Mesendoderm (in vitro differentiated cells): ENCODE measurements around the gene PRR36.
"Not testable (repeated sequence)": the region's sequence is repeated elsewhere in the genome, so short reads cannot be mapped to it uniquely, and the experiment has no call there.

Experiments used
- DNase-seq: peaks from one replicate; pipeline ENCODE4 v3.0.0; 2013
- H2AK5ac ChIP-seq: 2 replicates; pipeline ENCODE4 v1.6.1; 2013; ENCODE audit warnings: low read length, inconsistent platforms
- H2BK120ac ChIP-seq: 2 replicates; pipeline ENCODE4 v1.6.1; 2013; ENCODE audit warnings: low read depth, mild to moderate bottlenecking, low read length, moderate library complexity, mixed read lengths
- H2BK15ac ChIP-seq: replicated peaks from 2 replicates; pipeline ENCODE4 v1.6.1; 2013; ENCODE audit warnings: low read depth, mild to moderate bottlenecking, moderate library complexity
- H2BK5ac ChIP-seq: 2 replicates; pipeline ENCODE4 v1.6.1; 2013; ENCODE audit warnings: low read length, inconsistent platforms
- H3K18ac ChIP-seq: 2 replicates; pipeline ENCODE4 v1.6.1; 2013; ENCODE audit warnings: mild to moderate bottlenecking, low read length, mixed read lengths
- H3K23ac ChIP-seq: one replicate; pipeline ENCODE4 v1.6.1; 2013; ENCODE audit warnings: low read length
- H3K27ac ChIP-seq: 2 replicates; pipeline ENCODE4 v1.5.1; 2013; ENCODE audit warnings: low read depth, mild to moderate bottlenecking, inconsistent platforms, low read length, moderate library complexity
- H3K27me3 ChIP-seq: 2 replicates; pipeline ENCODE4 v1.6.1; 2013; ENCODE audit warnings: low read length, control low read depth, mild to moderate bottlenecking, inconsistent platforms; ENCODE audit not compliant: insufficient read depth, poor library complexity
- H3K36me3 ChIP-seq: 2 replicates; pipeline ENCODE4 v1.6.1; 2013; ENCODE audit warnings: low read length, inconsistent platforms; ENCODE audit not compliant: control insufficient read depth, insufficient read depth
- H3K4ac ChIP-seq: one replicate; pipeline ENCODE4 v1.6.1; 2013; ENCODE audit warnings: low read depth, mild to moderate bottlenecking, low read length, moderate library complexity
- H3K4me1 ChIP-seq: 2 replicates; pipeline ENCODE4 v1.6.1; 2013; ENCODE audit warnings: low read depth, low read length, inconsistent platforms; ENCODE audit not compliant: control insufficient read depth
- H3K4me2 ChIP-seq: 2 replicates; pipeline ENCODE4 v1.6.1; 2013; ENCODE audit warnings: low read length
- H3K4me3 ChIP-seq: 2 replicates; pipeline ENCODE4 v1.5.1; 2013; ENCODE audit warnings: mild to moderate bottlenecking, low read length
- H3K56ac ChIP-seq: one replicate; pipeline ENCODE4 v1.6.1; 2013; ENCODE audit warnings: low read length
- H3K79me1 ChIP-seq: 2 replicates; pipeline ENCODE4 v1.6.1; 2013; ENCODE audit warnings: low read length, inconsistent platforms
- H3K79me2 ChIP-seq: 2 replicates; pipeline ENCODE4 v1.6.1; 2013; ENCODE audit warnings: mild to moderate bottlenecking, low read length; ENCODE audit not compliant: control insufficient read depth, insufficient read depth
- H3K9ac ChIP-seq: 2 replicates; pipeline ENCODE4 v1.6.1; 2013; ENCODE audit warnings: low read length, inconsistent platforms
- H4K5ac ChIP-seq: one replicate; pipeline ENCODE4 v1.6.1; 2013; ENCODE audit warnings: low read length
- H4K8ac ChIP-seq: one replicate; pipeline ENCODE4 v1.6.1; 2013; ENCODE audit warnings: low read depth, mild to moderate bottlenecking, control low read depth, low read length, moderate library complexity
- WGBS: extraction: QIAGEN DNeasy Blood & Tissue Kit; methylation state at CpG from one replicate; pipeline ENCODE4 v1.1.7; 2013; ENCODE audit warnings: low lambda C conversion rate, missing lambda C conversion rate; ENCODE audit not compliant: insufficient coverage; ENCODE audit errors: extremely low coverage; 5-methylcytosine and 5-hydroxymethylcytosine counted together

Gene PRR36

GRCh38 chr19:7920519-7921301 is 46.5 kb upstream of the PRR36 start:
- no peaks in the 10 kb centered on the region for H3K79me2 ChIP-seq

GRCh38 chr19:7919610-7920518 is 45.7 kb upstream of the PRR36 start, which contains the start of gene SNAPC2:
TSS of gene SNAPC2 (plus strand) at chr19:7920338. CDS start at chr19:7920367, 29 bp downstream.
- Histone ChIP-seq H3K27ac (peak within 1 kb of the TSS; percentile 90), H3K79me1 (no peaks in the 10 kb centered on the region), H3K27me3 (peaks cover 19% of the 10 kb centered on the region), H3K4me3 (peak within 1 kb of the TSS; percentile 84), H3K4me1 (peaks cover 2% of the 10 kb centered on the region), H3K79me2 (no peaks in the 10 kb centered on the region), H4K8ac (no peak within 1 kb of the TSS), H2BK5ac (no peak within 1 kb of the TSS), H2BK15ac (no peak within 1 kb of the TSS), H3K36me3 (no peaks in the 10 kb centered on the region), H2BK120ac (no peak within 1 kb of the TSS), H3K56ac (peak within 1 kb of the TSS; percentile 95), H3K18ac (peak within 1 kb of the TSS; percentile 44), H3K9ac (peak within 1 kb of the TSS; percentile 91), H2AK5ac (no peak within 1 kb of the TSS), H3K4me2 (peak within 1 kb of the TSS; percentile 72), H3K23ac (no peak within 1 kb of the TSS), H4K5ac (no peak within 1 kb of the TSS), H3K4ac (peak within 1 kb of the TSS; percentile 44)
- no CpG with 5 or more reads among the region's 62 CpGs for WGBS
- DNase-seq: peak; percentile 96

More at GRCh38 chr19:7920519-7921301, 46.5 kb upstream of the PRR36 start:
- H3K18ac ChIP-seq: peak overlapping the region; percentile 44
- peak overlapping the region; percentile 90 for H3K27ac ChIP-seq
- no peak overlapping the region for H2BK15ac ChIP-seq
- no peak overlapping the region for H2BK120ac ChIP-seq
- H4K8ac ChIP-seq: no peak overlapping the region
- H2BK5ac ChIP-seq: no peak overlapping the region
- H4K5ac ChIP-seq: no peak overlapping the region
- no peak overlapping the region for H2AK5ac ChIP-seq
- H3K36me3 ChIP-seq: no peaks in the 10 kb centered on the region
- DNase-seq: peak; percentile 95
- no peaks in the 10 kb centered on the region for H3K79me1 ChIP-seq
- H3K27me3 ChIP-seq: peaks cover 15% of the 10 kb centered on the region
- peaks cover 2% of the 10 kb centered on the region for H3K4me1 ChIP-seq
- peak overlapping the region; percentile 95 for H3K56ac ChIP-seq
- H3K4me3 ChIP-seq: peak overlapping the region; percentile 84
- H3K4ac ChIP-seq: peak overlapping the region; percentile 44
- H3K4me2 ChIP-seq: peak overlapping the region; percentile 43
- H3K9ac ChIP-seq: peak overlapping the region; percentile 91
- WGBS: no CpG with 5 or more reads among the region's 62 CpGs
- no peak overlapping the region for H3K23ac ChIP-seq

- H2AK5ac ChIP-seq: no peak overlapping the region
- no peak overlapping the region for H2BK15ac ChIP-seq
- no peaks in the 10 kb centered on the region for H3K79me2 ChIP-seq
- no peak overlapping the region for H3K23ac ChIP-seq
- H2BK5ac ChIP-seq: no peak overlapping the region
- no peak overlapping the region for H3K4me2 ChIP-seq
- no peak overlapping the region for H4K5ac ChIP-seq
- H3K4me3 ChIP-seq: no peak overlapping the region
- no peaks in the 10 kb centered on the region for H3K79me1 ChIP-seq
- no peak overlapping the region for H3K4ac ChIP-seq
- H2BK120ac ChIP-seq: no peak overlapping the region
- no peak for DNase-seq
- H3K27me3 ChIP-seq: peaks cover 19% of the 10 kb centered on the region
- H3K56ac ChIP-seq: no peak overlapping the region
- no peaks in the 10 kb centered on the region for H3K36me3 ChIP-seq
- H3K18ac ChIP-seq: no peak overlapping the region
- H4K8ac ChIP-seq: no peak overlapping the region
- H3K27ac ChIP-seq: no peak overlapping the region
- no peak overlapping the region for H3K9ac ChIP-seq
- WGBS: no CpG with 5 or more reads among the region's 42 CpGs
- H3K4me1 ChIP-seq: peaks cover 2% of the 10 kb centered on the region
Measured at GRCh38 chr19:7918615-7919421, 44.6 kb upstream of the PRR36 start.

- DNase-seq, H3K36me3 ChIP-seq, H3K4ac ChIP-seq, H3K23ac ChIP-seq, H3K18ac ChIP-seq, H2AK5ac ChIP-seq, H2BK120ac ChIP-seq, H4K5ac ChIP-seq, H3K4me3 ChIP-seq, H2BK15ac ChIP-seq, H4K8ac ChIP-seq, H3K79me1 ChIP-seq, H3K79me2 ChIP-seq, H3K27ac ChIP-seq, H2BK5ac ChIP-seq, H3K4me1 ChIP-seq: not testable (repeated sequence)
- WGBS: no CpG with 5 or more reads among the region's 29 CpGs
- H3K56ac ChIP-seq: peak overlapping the region; percentile 58
- peak overlapping the region; percentile 60 for H3K9ac ChIP-seq
- H3K4me2 ChIP-seq: peak overlapping the region; percentile 44
- H3K27me3 ChIP-seq: peaks cover 19% of the 10 kb centered on the region
Measured at GRCh38 chr19:7918062-7918614, 43.9 kb upstream of the PRR36 start.
